GM18861 (cell line): Measurements from ENCODE around the gene CERS6.

Source experiments
- ATAC-seq: cut with Tn5 transposase; IDR thresholded peaks from one replicate; pipeline ENCODE4 v1.9.1; 2021; ENCODE audit not compliant: unreplicated experiment

CERS6 gene

DNA sequence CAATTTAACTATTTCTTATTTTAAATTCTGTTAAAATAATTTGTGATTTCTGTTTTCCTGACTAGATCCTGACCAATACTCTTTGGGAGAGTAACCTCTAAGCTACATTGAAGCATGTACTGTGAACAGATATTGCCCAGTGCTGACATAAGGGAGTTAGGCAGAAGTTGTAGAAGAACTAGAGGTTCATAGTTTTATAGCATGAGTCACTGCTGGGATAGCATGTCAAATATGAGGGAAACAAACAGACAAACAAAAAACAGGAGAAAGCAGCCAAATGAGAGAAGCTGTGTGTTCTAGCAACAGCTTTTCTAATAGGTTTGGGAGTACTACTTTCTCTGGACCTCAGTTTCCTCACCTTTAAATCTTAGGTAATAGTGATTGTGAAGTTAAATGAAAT, 72.4 kb downstream of the CERS6 start:
- ATAC-seq, result no peak

DNA sequence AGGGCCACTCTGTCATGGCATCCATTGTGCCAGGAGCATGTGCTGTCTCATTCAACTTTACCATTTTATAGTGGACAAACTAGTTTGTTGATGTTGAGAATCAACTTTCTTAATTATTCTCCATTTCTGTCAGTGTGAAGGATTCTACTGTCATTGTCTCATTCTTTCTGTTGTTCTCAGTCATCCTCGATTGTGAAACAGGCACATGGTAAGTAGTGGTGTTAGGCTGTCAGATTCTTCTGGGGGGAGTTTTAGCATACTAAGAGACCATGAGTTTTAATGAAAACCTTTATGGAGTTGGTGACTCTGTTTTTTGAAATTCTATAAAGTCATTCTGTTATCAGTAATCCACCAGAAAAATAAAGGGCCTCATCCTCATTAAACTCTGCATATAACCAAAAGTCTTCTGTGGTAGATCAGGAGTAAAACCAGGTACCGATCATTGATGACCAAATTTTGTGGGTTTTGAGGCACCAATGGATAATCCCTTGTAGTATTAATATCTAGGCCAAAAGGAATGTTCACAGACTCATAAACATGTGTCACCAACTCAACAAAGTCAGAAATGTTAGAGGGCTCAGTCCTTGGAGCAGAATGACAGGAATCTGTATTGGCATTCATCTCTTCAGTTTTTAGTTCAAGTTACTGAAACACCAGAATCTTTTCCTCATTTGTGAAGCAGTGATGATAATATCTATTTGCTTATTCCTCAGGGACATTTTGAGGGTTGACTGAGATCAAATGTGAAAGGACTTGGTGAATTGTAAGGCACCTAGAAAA, 73.2 kb downstream of the CERS6 start:
- no peak for ATAC-seq

DNA sequence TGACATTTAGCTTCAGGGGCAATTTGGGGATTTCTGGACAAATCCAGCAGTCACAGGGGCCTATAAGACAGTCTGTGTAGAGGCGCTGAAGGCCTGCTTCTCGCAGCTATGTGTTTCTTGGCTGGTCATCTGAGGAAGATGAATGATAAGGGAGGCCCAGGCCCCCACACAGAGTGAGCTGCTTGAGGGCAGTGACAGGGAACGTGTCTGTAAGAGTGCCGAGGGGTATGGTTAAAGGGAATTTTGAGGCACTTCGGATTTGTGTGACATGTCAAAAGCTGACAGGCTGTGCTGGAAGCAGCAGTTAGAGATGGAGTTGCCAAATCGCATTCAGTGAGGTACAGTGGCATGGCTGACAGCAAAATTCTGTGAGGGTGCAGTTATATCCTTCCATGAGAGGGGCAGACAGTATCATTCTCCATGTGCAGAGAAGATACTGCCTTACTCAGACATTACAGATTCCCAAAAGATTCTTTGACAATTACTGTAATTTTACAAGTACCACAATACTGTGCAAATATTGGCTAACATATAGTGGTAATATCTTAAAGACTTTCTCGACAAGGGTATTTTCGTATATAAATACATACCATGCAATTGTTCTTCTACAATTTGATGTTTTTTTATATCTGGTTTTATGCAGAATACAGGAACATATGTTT, 74.0 kb downstream of the CERS6 start:
- ATAC-seq, result no peak

DNA sequence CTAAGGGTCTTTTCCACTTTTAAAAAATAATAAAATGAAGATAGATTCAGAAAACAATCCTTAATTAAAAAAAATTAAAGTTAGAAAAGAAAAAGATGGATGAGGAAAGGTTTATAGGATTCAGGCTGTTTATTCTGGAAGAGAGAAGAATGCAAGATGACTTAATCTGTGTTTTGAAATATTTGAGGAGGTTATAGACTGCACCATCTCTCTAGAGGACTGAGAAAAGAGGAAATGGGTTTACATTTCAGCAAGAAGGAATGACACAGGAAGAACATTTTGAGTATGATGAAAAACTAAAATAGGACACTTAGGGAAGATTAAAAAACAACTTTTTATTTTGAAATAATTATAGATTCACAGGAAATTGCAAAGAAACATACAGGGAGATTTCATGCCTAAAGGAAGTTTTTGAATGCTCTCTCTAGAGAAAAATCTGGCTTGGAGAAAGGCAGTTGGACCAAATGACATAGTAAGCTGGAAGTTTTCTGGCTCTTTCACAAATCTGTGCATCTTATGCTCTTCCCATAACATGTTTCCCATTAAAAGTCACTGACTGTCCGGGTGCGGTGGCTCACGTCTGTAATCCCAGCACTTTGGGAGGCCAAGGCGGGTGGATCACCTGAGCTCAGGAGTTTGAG, 75.0 kb downstream of the CERS6 start:
- peak; percentile 45 for ATAC-seq

DNA sequence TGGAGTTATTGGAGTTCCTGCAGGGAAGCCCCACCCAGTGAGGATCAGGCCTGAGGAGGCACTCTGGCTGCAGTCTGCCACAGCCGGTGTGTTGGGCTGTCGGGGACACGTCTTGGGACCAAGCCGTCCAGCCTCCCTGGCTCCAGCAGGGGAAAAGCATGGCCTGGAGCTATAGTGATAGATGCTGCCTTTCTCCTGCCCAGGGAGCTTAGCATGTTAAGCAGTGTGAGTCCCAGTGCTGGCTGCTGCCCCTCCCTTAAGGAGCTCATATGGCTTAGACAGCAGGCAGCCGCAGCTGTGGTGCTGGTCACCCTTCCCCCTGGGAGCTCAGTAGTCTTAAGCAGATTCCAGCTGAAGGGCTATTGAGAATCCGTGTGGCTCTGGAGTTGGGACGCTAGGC, 78.9 kb downstream of the CERS6 start:
- ATAC-seq, result no peak

DNA sequence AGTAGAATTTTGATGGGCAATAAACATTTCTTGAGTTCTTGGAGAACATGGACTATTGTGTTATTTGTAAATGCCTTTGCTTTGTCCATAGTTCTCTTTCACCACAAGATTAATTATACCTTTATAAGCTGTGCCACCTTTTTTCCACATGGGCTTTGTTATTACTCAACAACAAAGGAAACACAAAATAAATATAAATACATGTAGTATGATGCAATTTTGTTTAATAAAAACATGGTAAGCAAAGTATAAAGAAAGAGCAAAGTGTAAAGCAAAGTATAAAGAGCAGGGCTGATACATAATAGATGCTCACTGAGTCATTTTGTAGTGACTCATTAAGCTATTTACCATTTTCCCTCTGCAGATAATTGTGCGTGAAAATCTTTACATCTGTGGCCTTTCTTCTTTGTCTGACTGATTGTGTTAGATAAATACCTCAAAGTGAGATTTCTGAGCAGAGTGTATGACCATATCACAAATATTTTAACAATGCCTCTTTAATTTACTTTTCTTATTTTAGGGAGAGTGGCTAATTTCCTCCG, 80.9 kb downstream of the CERS6 start:
- no peak for ATAC-seq

DNA sequence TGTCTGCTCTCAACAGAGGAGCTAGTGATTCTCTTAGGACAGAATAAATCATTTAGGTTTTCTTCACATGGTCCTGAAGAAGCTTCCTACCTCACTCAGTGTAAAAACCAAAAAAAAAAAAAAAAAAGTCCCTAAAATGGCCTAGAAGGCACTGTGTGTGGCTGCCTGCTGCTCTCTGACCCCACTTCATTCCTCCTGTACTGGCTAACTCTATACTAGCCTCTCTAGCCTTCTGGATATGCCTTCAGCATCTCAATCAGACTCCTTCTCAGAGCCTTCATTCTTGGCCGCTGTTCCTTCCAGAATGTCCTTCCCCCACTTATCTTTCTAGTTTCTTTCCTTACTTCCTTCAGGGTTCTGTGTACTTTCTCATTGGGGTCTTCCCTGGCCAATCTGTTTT, 82.1 kb downstream of the CERS6 start:
- no peak for ATAC-seq

DNA sequence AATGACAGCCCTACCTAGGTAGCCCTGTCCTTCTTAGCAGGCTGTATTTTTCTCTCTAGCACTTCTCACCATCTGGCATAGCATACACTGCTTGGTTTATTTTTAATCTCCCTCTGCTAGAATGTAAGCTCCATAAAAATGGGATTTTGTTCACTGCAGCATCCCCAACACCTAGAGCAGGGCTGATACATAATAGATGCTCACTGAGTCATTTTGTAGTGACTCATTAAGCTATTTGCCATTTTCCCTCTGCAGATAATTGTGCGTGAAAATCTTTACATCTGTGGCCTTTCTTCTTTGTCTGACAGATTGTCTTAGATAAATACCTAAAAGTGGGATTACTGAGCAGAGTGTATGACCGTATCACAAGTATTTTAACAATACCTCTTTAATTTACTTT, 82.5 kb downstream of the CERS6 start:
- no peak for ATAC-seq

DNA sequence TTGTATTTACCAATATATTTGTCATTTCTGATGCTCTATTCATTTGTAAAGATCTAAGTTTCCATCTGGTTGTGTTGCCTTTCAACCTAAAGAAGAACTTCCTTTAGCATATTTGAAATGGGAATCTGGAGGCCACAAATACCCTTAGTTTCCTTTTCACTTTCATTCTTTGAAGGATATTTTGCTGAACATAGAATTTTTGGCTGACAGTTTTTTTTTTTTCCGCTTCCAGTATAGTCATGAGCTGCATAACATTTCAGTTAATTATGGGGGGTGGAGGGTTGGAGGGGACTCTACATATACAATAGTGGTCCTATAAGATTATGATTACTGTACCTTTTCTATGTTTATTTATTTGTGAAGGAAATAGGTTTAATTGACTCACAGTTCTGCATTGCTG, 83.9 kb downstream of the CERS6 start:
- ATAC-seq, result no peak

DNA sequence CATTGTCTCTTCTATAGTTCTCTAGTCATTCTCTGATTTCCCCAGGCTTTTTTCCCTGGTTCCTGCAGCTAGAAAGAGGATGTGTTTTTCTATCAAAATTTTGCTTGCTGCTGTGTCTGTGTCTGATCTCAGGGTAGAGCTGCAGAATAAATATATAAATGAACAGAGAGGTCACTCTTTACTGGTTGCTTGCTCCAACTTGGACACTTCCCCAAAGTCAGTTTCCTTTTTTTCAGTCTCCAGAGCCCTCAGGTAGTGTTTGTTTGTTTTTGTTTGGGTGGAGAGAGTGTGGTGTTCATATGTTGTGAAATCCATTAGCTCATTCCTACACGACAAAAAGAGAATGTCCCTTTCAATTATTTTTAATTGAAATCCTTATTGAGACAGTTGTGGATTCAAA, 85.8 kb downstream of the CERS6 start:
- ATAC-seq, result no peak

DNA sequence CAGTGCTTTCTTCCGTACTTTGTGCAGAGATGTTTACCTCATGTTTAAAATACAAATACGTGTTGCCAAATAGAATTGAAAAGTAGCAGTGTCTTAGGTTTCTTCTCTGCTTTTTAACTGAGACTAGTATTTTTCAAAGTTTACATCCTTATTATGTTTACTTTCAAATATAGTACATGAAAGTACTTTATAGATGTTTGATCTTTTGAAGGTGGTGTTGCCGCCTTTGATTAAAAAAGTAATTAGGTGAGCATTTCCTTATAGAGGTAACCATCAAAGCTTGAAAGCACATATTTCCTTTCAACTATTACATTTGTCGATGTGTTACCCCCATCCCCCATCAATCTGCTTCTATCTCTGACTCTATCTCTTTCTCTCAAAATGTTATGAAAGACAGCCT, 87.0 kb downstream of the CERS6 start:
- no peak for ATAC-seq

DNA sequence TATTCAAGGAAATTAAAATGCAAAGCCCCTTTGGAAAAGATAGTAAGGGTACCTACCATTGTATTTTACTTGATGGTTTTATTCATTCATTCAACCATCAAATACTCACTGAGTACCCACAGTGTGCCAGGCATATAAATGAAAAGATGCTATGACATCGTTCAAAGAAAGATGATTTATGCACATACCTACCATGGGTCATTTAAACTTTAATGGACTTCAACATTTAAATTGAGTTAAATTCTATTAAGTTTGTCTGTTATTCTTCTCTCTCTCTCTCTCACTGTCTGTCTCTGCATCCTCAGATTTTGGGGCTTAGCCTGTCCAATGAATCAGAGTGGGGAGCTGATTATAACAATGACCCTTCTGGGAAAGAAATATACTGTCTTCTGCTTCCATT, 87.9 kb downstream of the CERS6 start:
- ATAC-seq, result no peak

DNA sequence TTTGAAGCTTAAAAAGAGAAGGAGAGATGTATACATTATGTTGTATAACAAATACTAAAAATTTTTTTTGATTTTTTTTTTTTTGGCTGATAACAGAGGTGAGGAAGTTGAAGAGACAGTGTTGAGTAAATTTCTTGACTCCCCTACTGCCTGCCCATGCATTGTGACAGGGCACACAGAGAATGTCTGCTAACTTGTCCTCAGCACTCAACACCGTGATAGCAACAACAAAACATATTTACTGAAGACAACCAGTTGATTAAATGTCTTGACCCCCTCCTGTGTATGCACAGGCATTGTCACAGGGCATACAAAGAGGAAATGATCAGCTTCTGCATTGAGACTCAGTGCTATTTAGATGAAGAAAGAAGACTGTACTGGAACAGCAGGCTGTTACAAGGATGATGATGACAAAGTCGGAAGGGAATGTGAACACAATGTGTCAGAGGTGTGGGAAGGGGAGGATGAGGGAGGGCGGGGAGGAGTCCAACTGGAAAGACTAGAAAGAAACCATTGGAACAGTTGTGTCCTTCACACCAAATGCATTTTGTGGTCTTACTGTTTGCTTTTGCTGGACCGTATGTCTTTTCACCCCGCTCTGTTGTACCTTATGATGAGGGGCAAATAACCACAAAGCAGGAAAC, 89.5 kb downstream of the CERS6 start:
- no peak for ATAC-seq

DNA sequence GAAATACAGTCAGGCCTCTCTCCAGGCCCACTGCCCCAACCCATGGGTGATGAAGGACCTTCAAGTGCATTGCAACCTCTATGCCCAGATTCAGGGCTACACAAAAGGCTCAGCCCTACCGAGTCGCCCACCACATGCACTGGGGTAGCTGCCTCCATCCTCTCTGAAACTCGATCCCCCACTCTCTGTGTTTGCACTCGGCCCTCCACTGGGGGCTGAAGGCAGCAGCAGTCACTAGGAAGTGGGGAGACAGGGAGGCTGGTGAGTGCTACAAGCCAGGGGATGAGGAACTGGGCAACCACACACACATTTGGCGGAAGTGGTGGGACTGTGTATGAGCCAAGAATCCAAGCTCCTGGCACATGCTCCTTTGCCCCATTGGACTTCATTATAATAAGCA, 94.6 kb downstream of the CERS6 start:
- ATAC-seq, result no peak

DNA sequence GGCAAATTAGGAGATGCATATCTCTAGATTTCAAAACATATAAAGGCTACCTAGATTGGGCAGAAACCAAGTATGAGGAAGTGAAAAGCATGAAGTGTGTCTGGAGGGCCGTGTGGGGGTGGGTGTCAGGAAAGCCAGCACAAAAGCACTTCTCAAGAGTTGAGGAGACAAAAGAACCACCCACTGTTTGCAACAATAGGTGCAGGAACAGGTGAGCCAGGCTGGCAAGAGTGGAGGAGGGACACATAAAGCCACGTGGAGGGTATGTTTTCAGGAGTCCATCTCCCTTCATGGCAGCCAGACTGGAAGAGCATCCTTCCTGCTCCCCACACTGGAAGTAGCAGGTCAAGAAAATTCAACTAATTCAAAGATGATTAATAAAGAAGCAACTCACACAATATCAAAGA, 96.4 kb downstream of the CERS6 start:
- peak; percentile 91 for ATAC-seq

DNA sequence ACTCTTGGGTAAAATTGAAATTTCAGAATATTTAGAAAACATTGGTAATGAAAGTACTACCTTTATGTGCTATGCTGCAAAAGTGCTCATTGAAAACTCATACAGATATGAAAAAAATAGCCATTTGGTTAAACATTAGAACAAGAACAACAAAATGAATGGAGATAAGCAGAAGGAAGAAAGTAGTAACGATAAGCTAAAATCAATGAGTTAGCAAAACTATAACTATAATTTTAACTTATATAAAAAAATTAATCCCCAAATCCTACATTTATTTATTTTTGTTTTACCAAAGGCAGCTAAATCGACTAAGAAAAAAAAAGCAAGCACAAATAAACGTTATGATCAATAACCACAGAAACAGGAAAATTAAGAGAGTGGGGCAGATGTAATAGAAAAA, 99.2 kb downstream of the CERS6 start:
- ATAC-seq, result no peak

DNA sequence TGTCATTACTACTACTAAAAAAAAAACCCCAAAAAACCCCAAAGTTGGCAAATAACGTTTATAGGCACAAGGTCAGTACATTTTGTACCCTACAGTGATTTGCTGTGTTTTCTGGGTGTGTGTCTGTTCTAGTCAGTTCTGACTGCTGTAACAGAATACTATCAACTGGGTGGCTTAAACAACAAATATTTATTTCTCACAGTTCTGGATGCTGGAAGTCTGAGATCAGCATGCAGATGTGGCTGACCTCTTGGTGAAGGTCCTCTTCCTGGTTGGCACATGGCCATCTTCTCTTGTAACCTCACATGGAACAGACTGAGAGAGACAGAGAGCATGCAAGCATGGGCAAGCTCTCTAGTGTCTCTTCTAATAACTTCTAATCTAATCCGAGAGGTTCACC, 103.1 kb downstream of the CERS6 start:
- ATAC-seq, result no peak

DNA sequence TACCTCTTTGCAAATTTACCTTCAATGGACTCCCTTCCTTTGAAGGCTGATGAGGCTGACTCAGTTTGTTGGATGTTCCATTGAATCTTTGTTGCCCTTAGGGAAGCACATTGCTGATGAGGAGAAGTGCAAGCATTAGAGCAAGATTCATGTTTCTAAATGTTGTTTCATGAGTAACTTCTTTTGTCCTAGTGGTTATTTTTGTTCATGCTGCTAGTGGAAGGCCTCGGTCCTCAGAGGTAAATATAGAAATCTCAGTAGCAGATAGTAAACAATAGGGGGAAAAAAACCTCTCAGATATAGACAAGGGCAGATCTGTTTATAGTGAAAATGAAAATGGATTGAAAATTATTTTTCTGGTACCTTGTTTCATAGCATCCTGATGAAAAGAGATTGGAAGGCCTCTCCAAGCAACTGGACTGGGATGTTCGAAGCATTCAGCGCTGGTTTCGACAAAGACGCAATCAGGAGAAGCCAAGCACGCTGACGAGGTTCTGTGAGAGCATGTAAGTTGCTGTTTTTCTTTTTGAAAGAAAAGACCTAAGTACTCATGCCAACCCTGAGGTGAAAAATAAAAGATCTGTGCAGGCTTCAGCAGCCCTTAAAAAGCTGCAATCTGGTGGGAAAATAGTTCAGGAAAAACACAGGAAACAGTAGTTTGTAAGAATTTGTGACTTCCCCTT, 104.9 kb downstream of the CERS6 start:
- no peak for ATAC-seq

DNA sequence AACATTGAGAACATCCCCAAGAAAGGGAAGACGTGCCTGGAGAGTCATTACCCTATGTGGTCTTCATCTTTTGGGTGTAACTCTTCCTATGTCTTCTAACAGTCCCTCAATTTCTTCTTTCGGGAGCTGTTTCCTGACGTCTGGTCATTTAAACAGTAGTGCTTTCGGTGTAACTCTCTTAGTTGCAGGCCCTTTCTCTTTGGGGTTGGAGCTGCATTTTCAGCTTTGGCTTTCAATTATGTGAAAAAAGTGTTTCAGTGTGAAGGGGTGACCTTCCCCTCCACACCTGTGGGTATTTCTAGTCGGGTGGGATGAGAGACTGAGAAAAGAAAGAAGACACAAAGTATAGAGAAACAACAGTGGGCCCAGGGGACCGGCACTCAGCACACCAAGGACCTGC, 105.9 kb downstream of the CERS6 start:
- no peak for ATAC-seq

DNA sequence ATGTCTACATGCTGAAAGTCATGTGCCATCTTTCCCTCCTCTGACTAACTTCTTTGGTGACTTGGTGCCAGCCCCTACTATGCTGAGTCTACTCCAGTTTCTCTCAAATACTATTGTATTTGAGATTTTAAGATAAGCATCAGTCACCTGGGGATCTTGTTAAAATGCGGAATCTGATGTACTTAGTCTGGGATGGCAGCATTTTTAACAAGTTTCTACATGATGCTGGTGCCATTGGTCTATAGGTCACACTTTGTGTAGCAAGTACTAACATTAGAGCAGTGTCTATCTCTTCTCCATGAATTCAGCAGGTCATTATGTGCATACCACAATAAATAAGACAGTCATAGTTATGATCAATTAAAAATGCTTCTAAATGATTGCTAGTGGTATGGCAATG, 106.9 kb downstream of the CERS6 start:
- no peak for ATAC-seq

DNA sequence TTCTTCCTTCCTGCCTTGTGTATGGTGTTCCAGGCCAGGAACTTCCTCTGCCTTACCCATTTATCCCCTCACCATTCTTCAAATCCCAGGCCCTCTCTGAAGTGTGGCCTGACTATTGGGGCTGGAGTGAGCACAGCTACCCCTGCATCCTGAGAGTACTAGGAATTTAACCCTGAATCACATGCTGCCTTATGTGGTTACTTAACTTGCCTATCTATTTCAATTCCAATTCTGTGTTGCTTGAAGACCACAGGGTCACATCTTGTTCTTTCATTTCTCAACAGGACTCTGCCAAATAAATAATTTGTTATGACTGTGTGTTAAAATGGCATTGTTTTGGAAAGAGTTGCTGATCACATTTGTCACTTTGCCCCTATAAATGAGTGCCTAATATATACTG, 108.6 kb downstream of the CERS6 start:
- no peak for ATAC-seq
